IMR-90 (cell line): ENCODE measurements around the gene DLG4. TPM values are rescaled to one million over a fixed set of nuclear protein-coding genes. Genes with fewer than 3 reads are reported as not detected.
A peak's percentile ranks its signal among the peaks of the same experiment; 100 is the strongest.

Experiments
- ATAC-seq: fragments of 200-7000 bp; cut with Tn5 transposase; 2 replicates; pipeline ENCODE4 v1.9.1; 2020; ENCODE audit warnings: low read depth, mild to moderate bottlenecking, moderate library complexity
- BruUV-seq: library from RNA; stranded (reverse); fragments of 400-500 nt; replicated peaks from 2 replicates; lab custom pipeline; 2021; lab: Mats Ljungman, UMichigan
- CTCF ChIA-PET: fragments of 300-600 bp; formaldehyde crosslinking; extraction: SDS; loops from one replicate; lab custom pipeline; 2021; ENCODE audit warnings: antibody characterized with exemption; lab: Yijun Ruan, JAX
- POLR2A ChIA-PET: fragments of 300-600 bp; sonication (Branson Sonifier 250); formaldehyde crosslinking; loops from one replicate; lab custom pipeline; 2022; ENCODE audit warnings: antibody characterized with exemption; ENCODE audit not compliant: unreplicated experiment; lab: Charles Lee
- DNase-seq: peaks from one replicate; pipeline ENCODE4 v3.0.0; 2013
- H2AFZ ChIP-seq: replicated peaks from 2 replicates; pipeline ENCODE3; 2013; ENCODE audit warnings: low read length, mild to moderate bottlenecking; ENCODE audit not compliant: poor library complexity
- H2AK5ac ChIP-seq: 2 replicates; pipeline ENCODE4 v1.6.1; 2013; ENCODE audit warnings: low read depth, low read length, inconsistent platforms
- H2AK9ac ChIP-seq: replicated peaks from 2 replicates; pipeline ENCODE3; 2013; ENCODE audit warnings: mild to moderate bottlenecking, low read depth, low read length, moderate library complexity; ENCODE audit not compliant: poor library complexity
- H2BK120ac ChIP-seq: 2 replicates; pipeline ENCODE4 v1.6.1; 2013; ENCODE audit warnings: low read depth, low read length, inconsistent platforms
- H2BK15ac ChIP-seq: 3 replicates; pipeline ENCODE4 v1.6.1; 2013; ENCODE audit warnings: low read depth, low read length, inconsistent platforms
- H2BK20ac ChIP-seq: 2 replicates; pipeline ENCODE4 v1.6.1; 2013; ENCODE audit warnings: low read depth, mild to moderate bottlenecking, inconsistent platforms, low read length, moderate library complexity
- H2BK5ac ChIP-seq: 2 replicates; pipeline ENCODE4 v1.6.1; 2013; ENCODE audit warnings: mild to moderate bottlenecking, low read depth, low read length, inconsistent platforms; ENCODE audit not compliant: poor library complexity, severe bottlenecking
- H3K14ac ChIP-seq: replicated peaks from 2 replicates; pipeline ENCODE4 v1.6.1; 2013; ENCODE audit warnings: low read depth, low read length, inconsistent platforms
- H3K18ac ChIP-seq: 2 replicates; pipeline ENCODE4 v1.6.1; 2013; ENCODE audit warnings: low read depth, low read length, control low read depth
- H3K23ac ChIP-seq: 2 replicates; pipeline ENCODE4 v1.6.1; 2013; ENCODE audit warnings: low read depth, low read length, inconsistent platforms
- H3K27ac ChIP-seq: 2 replicates; pipeline ENCODE4 v1.5.1; 2013; ENCODE audit warnings: mild to moderate bottlenecking, control low read depth, low read length; ENCODE audit not compliant: insufficient read depth
- H3K27me3 ChIP-seq: 2 replicates; pipeline ENCODE4 v1.6.1; 2013; ENCODE audit warnings: low read length; ENCODE audit not compliant: control insufficient read depth, insufficient read depth
- H3K36me3 ChIP-seq: 2 replicates; pipeline ENCODE4 v1.6.1; 2013; ENCODE audit warnings: low read length, mixed read lengths; ENCODE audit not compliant: control insufficient read depth, insufficient read depth
- H3K4ac ChIP-seq: 2 replicates; pipeline ENCODE4 v1.6.1; 2013; ENCODE audit warnings: low read depth, low read length, inconsistent platforms
- H3K4me1 ChIP-seq: 2 replicates; pipeline ENCODE4 v1.6.1; 2013; ENCODE audit warnings: low read length, mixed read lengths; ENCODE audit not compliant: control insufficient read depth, insufficient read depth
- H3K4me2 ChIP-seq: 2 replicates; pipeline ENCODE4 v1.6.1; 2013; ENCODE audit warnings: low read depth, mild to moderate bottlenecking, control low read depth, low read length, moderate library complexity
- H3K4me3 ChIP-seq: 2 replicates; pipeline ENCODE4 v1.5.1; 2013; ENCODE audit warnings: low read depth, mild to moderate bottlenecking, control low read depth, low read length, moderate library complexity; ENCODE audit not compliant: insufficient read depth
- H3K56ac ChIP-seq: 2 replicates; pipeline ENCODE4 v1.6.1; 2013; ENCODE audit warnings: low read length, inconsistent platforms; ENCODE audit not compliant: insufficient read depth; ENCODE audit errors: extremely low read depth
- H3K79me1 ChIP-seq, 2 experiments: 2 replicates each; pipeline ENCODE4 v1.6.1; 2013; ENCODE audit warnings: low read length in 2 of 2, inconsistent platforms in 1 of 2, low read depth in 1 of 2
- H3K9ac ChIP-seq: 2 replicates; pipeline ENCODE4 v1.6.1; 2013; ENCODE audit warnings: low read depth, low read length, control low read depth
- H3K9me1 ChIP-seq: 2 replicates; pipeline ENCODE4 v1.6.1; 2013; ENCODE audit warnings: low read length, inconsistent platforms; ENCODE audit not compliant: insufficient read depth
- H3K9me3 ChIP-seq: 2 replicates; pipeline ENCODE4 v1.6.1; 2013; ENCODE audit warnings: low read length; ENCODE audit not compliant: control insufficient read depth, insufficient read depth
- H4K20me1 ChIP-seq: 2 replicates; pipeline ENCODE4 v1.6.1; 2013; ENCODE audit warnings: low read length, inconsistent platforms; ENCODE audit not compliant: insufficient read depth
- H4K5ac ChIP-seq: 2 replicates; pipeline ENCODE4 v1.6.1; 2013; ENCODE audit warnings: mild to moderate bottlenecking, low read depth, low read length, control low read depth
- H4K8ac ChIP-seq, 2 experiments: 2 replicates each; pipeline ENCODE4 v1.6.1; 2013; ENCODE audit warnings: low read depth in 2 of 2, low read length in 2 of 2, control low read depth in 1 of 2, inconsistent platforms in 1 of 2
- H4K91ac ChIP-seq: 2 replicates; pipeline ENCODE4 v1.6.1; 2013; ENCODE audit warnings: low read depth, low read length, inconsistent platforms; ENCODE audit not compliant: insufficient read depth
- BHLHE40 ChIP-seq: fragments of 150-350 bp; IDR thresholded peaks from 2 replicates; pipeline ENCODE4 v1.6.1; 2016; ENCODE audit warnings: mild to moderate bottlenecking, low read depth, low read length
- CEBPB ChIP-seq: IDR thresholded peaks from 2 replicates; pipeline ENCODE4 v1.6.1; 2012; ENCODE audit warnings: low read depth, low read length, improper control_type of control experiment
- MAFK ChIP-seq: IDR thresholded peaks from 2 replicates; pipeline ENCODE4 v1.6.1; 2012; ENCODE audit warnings: low read depth, low read length, improper control_type of control experiment
- MXI1 ChIP-seq: IDR thresholded peaks from 2 replicates; pipeline ENCODE4 v1.6.1; 2012; ENCODE audit warnings: low read depth, mild to moderate bottlenecking, low read length, moderate library complexity, borderline replicate concordance
- NFE2L2 ChIP-seq: fragments of 150-350 bp; IDR thresholded peaks from 2 replicates; pipeline ENCODE4 v1.6.1; 2016; ENCODE audit warnings: low read depth, mild to moderate bottlenecking, low read length
- SMC3 ChIP-seq: fragments of 150-350 bp; IDR thresholded peaks from 2 replicates; pipeline ENCODE4 v1.6.1; 2016; ENCODE audit warnings: low read depth, mild to moderate bottlenecking, antibody characterized with exemption, low read length, moderate library complexity
- WGBS, 2 experiments: methylation state at CpG; one replicate each; pipeline versions ENCODE4 v1.1.5 to v1.1.7; 2013; ENCODE audit warnings: missing lambda C conversion rate in 2 of 2; ENCODE audit not compliant: insufficient read length in 1 of 2; ENCODE audit errors: extremely low coverage in 2 of 2; 5-methylcytosine and 5-hydroxymethylcytosine counted together
- dilution Hi-C: fragments of 300-500 bp; cut with HindIII; formaldehyde crosslinking; loops from one replicate; pipeline ENCODE4 v1.14.3; 2018; ENCODE audit warnings: low sequenced_read_pairs; ENCODE audit not compliant: unreplicated experiment
- in situ Hi-C: fragments of 300-500 bp; cut with MboI; formaldehyde crosslinking; loops from 3 replicates; pipeline ENCODE4 v1.14.3; 2019; ENCODE audit warnings: low sequenced_read_pairs, inconsistent platforms, mixed read lengths
- intact Hi-C: fragments of 100-400 bp; cut with micrococcal nuclease; formaldehyde crosslinking; loops from 2 replicates; pipeline ENCODE4 v1.10.0; 2022
- polyA plus RNA-seq, 3 experiments: library from polyadenylated mRNA; depleted of rRNA; stranded (reverse); fragments of >200 nt; gene quantifications; 2 replicates each; pipeline ENCODE4 v1.2.3, GENCODE V29; 2012; ENCODE audit warnings: low replicate concordance in 1 of 3
- total RNA-seq: library from RNA; depleted of rRNA; stranded (reverse); fragments of >200 nt; gene quantifications from 2 replicates; pipeline ENCODE4 v1.2.3, GENCODE V29; 2012

DLG4 gene
- total and polyA plus RNA-seq, 2 of the 4 experiments (the other 2 are of a cell fraction), result 8.2 to 30.5 TPM

DNA sequence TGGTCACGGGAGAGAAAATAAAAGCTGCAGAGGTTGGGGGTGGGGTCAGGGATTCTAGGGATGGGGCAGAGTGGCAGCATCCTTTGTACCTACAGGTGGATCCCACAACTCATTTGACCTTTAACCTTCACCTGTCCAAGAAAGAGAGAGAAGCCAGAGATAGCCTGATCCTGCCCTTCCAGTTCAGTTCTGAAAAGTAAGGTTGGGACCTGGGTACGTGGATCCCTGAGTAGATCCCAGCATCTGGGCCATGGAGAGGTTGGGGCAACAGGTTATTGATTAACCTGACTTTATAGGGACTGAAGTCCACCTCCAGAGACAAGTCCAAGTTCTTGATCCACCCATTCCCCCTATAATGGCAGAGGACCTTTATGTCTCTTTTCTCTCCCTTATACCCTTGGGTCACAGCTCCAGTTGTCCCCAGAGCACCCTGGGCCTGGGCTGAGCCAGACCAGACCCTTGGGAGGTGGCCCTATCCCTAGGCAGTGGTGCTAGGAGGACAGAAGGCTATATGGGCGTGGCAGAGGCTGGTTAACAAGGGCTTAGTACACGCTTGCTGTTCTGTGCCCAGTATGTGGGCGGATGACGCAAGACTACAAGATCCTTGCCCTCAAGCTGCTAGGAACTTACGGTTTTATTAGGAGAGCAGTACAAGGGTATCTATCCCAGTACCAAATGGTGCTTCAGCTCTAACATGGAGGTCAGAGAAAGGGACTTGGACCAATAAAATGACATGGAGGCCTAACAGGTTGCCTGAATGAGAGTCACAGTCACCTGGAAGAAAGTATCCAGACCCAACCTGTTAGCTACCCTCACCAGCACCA lies 39.3 kb upstream of the DLG4 start:
- Histone ChIP-seq H3K14ac (no peak overlapping the region), H3K4me2 (no peak overlapping the region), H3K9ac (no peak overlapping the region), H3K79me1 (peaks cover 2 to 13% of the 10 kb centered on the region in 2 experiments; a peak in 2 of 4 replicates), H3K56ac (no peak overlapping the region), H2BK120ac (no peak overlapping the region), H3K9me1 (peaks cover 10% of the 10 kb centered on the region), H2BK15ac (no peak overlapping the region), H4K5ac (no peak overlapping the region), H2AK5ac (no peak overlapping the region), H2BK5ac (no peak overlapping the region), H3K4me1 (peaks cover 8% of the 10 kb centered on the region), H3K36me3 (peaks cover 32% of the 10 kb centered on the region), H4K20me1 (no peaks in the 10 kb centered on the region), H2AFZ (no peak overlapping the region), H3K27ac (no peak overlapping the region), H4K8ac (no peak overlapping the region), H3K4me3 (no peak overlapping the region), H4K91ac (no peak overlapping the region), H3K9me3 (no peaks in the 10 kb centered on the region), H3K27me3 (peaks cover 13% of the 10 kb centered on the region; the same call in 1 of the 2 replicates), H3K18ac (no peak overlapping the region), H2BK20ac (no peak overlapping the region), H3K4ac (no peak overlapping the region), H2AK9ac (peak overlapping the region; percentile 5), H3K23ac (no peak overlapping the region)
- ChIA-PET POLR2A (interaction anchor here (0.6 kb wide), 1 partner anchor 11 kb away, joined by 6 read pairs; no protein-coding TSS in a partner anchor), CTCF (no interaction called here)
- dilution Hi-C loops, result no loop called here
- in situ Hi-C loops, result no loop called here
- BruUV-seq, result no TSS peak
- TF ChIP-seq CEBPB (peak; percentile 86), NFE2L2 (no peak), MAFK (no peak), MXI1 (no peak), BHLHE40 (no peak), SMC3 (no peak)
- WGBS, 2 experiments, result 73% methylated on average over 2 of the region's 7 CpGs; no CpG with 5 or more reads in 1 of the 2 experiments
- DNase-seq (peak; percentile 27), ATAC-seq (no peak)
- intact Hi-C loops, result no loop called here
